IPS-NIHi11 (cell line): ENCODE results near the gene SLC22A12.

ENCODE experiments used
- DNase-seq: peaks from one replicate; pipeline ENCODE4 v3.0.0; 2012; ENCODE audit warnings: mixed read lengths, low spot score

The SLC22A12 gene

GRCh38 chr11:64588701-64589100 is 2.3 kb upstream of the SLC22A12 start:
- DNase-seq = no peak

GRCh38 chr11:64591257-64592233 is 525 bp downstream of the SLC22A12 start:
- peak; percentile 5 for DNase-seq

GRCh38 chr11:64592234-64592615 is 1.2 kb downstream of the SLC22A12 start:
- DNase-seq = peak; percentile 6

GRCh38 chr11:64592656-64593055 is 1.6 kb downstream of the SLC22A12 start:
- peak; percentile 7 for DNase-seq

GRCh38 chr11:64593156-64594105 is 2.4 kb downstream of the SLC22A12 start:
- peak; percentile 17 for DNase-seq

- DNase-seq = no peak
These were observed 3.3 kb downstream of the SLC22A12 start for GRCh38 chr11:64594159-64594939.

- peak; percentile 9 for DNase-seq
These were observed 4.9 kb downstream of the SLC22A12 start for GRCh38 chr11:64595922-64596321.

- DNase-seq = no peak
These were observed 6.7 kb downstream of the SLC22A12 start for GRCh38 chr11:64597671-64598101.

GRCh38 chr11:64598106-64598796 is 7.2 kb downstream of the SLC22A12 start:
- DNase-seq = no peak

GRCh38 chr11:64598797-64599697 is 8.0 kb downstream of the SLC22A12 start:
- no peak for DNase-seq

- no peak for DNase-seq
These were observed 8.7 kb downstream of the SLC22A12 start for GRCh38 chr11:64599698-64600211.

GRCh38 chr11:64600281-64600992 is 9.4 kb downstream of the SLC22A12 start:
- DNase-seq = no peak

GRCh38 chr11:64601605-64602465 is 10.8 kb downstream of the SLC22A12 start:
- no peak for DNase-seq

GRCh38 chr11:64602466-64603070 is 11.5 kb downstream of the SLC22A12 start:
- no peak for DNase-seq

GRCh38 chr11:64603411-64604110 is 12.5 kb downstream of the SLC22A12 start:
- no peak for DNase-seq

GRCh38 chr11:64604458-64605243 is 13.6 kb downstream of the SLC22A12 start:
- DNase-seq = no peak
